NCI-H1105 treated with DMSO at 0.1 percent for 48 hours (cell line): Measurements from ENCODE around the gene KLHL29.
"Not testable (repeated sequence)": the region's sequence is repeated elsewhere in the genome, so short reads cannot be mapped to it uniquely, and the experiment has no call there.

ENCODE experiments used
- DNase-seq: peaks from one replicate; lab custom pipeline; 2025; lab: John Stamatoyannopoulos, UW

Gene KLHL29

GRCh38 chr2:23721454-23721826 is 336.5 kb downstream of the KLHL29 start:
- DNase-seq: no peak

- no peak for DNase-seq
These were observed 337.3 kb downstream of the KLHL29 start for GRCh38 chr2:23722255-23722654.

- not testable (repeated sequence) for DNase-seq
These were observed 338.1 kb downstream of the KLHL29 start for GRCh38 chr2:23723029-23723428.

GRCh38 chr2:23734416-23734815 is 349.4 kb downstream of the KLHL29 start:
- no peak for DNase-seq

GRCh38 chr2:23736783-23737182 is 351.8 kb downstream of the KLHL29 start:
- not testable (repeated sequence) for DNase-seq

GRCh38 chr2:23745068-23745725 is 360.2 kb downstream of the KLHL29 start:
- DNase-seq: no peak

- DNase-seq: no peak
These were observed 360.7 kb downstream of the KLHL29 start for GRCh38 chr2:23745726-23746105.

- no peak for DNase-seq
These were observed 361.3 kb downstream of the KLHL29 start for GRCh38 chr2:23746141-23746863.

- no peak for DNase-seq
These were observed 366.8 kb downstream of the KLHL29 start for GRCh38 chr2:23751747-23752265.

- no peak for DNase-seq
These were observed 368.5 kb downstream of the KLHL29 start for GRCh38 chr2:23753291-23754010.

GRCh38 chr2:23754970-23755369 is 370.0 kb downstream of the KLHL29 start:
- no peak for DNase-seq

GRCh38 chr2:23756593-23757292 is 371.8 kb downstream of the KLHL29 start:
- peak; percentile 42 for DNase-seq

- DNase-seq: no peak
These were observed 372.9 kb downstream of the KLHL29 start for GRCh38 chr2:23757686-23758433.
